Mesothelial cell of epicardium (in vitro differentiated cells): ENCODE results near the gene GDF11. TPM values are rescaled to one million over a fixed set of nuclear protein-coding genes. Genes with fewer than 3 reads are reported as not detected.

Source experiments
- DNase-seq, 2 experiments: peaks; one replicate each; pipeline ENCODE4 v3.0.0; 2021; ENCODE audit warnings: low spot score in 2 of 2; ENCODE audit not compliant: unreplicated experiment in 2 of 2
- H3K27ac Mint-ChIP-seq: 2 replicates; pipeline ENCODE4 v1.8.0; 2021; ENCODE audit warnings: mixed read lengths
- H3K27me3 Mint-ChIP-seq: 2 replicates; pipeline ENCODE4 v1.8.0; 2021; ENCODE audit warnings: low read depth, mixed read lengths
- H3K36me3 Mint-ChIP-seq: 2 replicates; pipeline ENCODE4 v1.8.0; 2021; ENCODE audit warnings: mixed read lengths
- H3K4me1 Mint-ChIP-seq: 2 replicates; pipeline ENCODE4 v1.8.0; 2021; ENCODE audit warnings: mixed read lengths
- H3K4me3 Mint-ChIP-seq: 2 replicates; pipeline ENCODE4 v1.8.0; 2021; ENCODE audit warnings: mild to moderate bottlenecking, moderate library complexity, mixed read lengths
- H3K9me3 Mint-ChIP-seq: 2 replicates; pipeline ENCODE4 v1.8.0; 2021; ENCODE audit warnings: mixed read lengths
- CTCF ChIP-seq: fragments of 200-600 bp; sonication (generic); IDR thresholded peaks from one replicate; pipeline ENCODE4 v1.5.0; 2021; ENCODE audit warnings: antibody characterized with exemption; ENCODE audit not compliant: unreplicated experiment
- total RNA-seq: library from RNA; stranded (reverse); gene quantifications from 3 replicates; pipeline ENCODE4 v1.2.1, GENCODE V29; 2021

GDF11 gene
- total RNA-seq, 1 donor from 2014 or later, result 18.1 TPM

DNA sequence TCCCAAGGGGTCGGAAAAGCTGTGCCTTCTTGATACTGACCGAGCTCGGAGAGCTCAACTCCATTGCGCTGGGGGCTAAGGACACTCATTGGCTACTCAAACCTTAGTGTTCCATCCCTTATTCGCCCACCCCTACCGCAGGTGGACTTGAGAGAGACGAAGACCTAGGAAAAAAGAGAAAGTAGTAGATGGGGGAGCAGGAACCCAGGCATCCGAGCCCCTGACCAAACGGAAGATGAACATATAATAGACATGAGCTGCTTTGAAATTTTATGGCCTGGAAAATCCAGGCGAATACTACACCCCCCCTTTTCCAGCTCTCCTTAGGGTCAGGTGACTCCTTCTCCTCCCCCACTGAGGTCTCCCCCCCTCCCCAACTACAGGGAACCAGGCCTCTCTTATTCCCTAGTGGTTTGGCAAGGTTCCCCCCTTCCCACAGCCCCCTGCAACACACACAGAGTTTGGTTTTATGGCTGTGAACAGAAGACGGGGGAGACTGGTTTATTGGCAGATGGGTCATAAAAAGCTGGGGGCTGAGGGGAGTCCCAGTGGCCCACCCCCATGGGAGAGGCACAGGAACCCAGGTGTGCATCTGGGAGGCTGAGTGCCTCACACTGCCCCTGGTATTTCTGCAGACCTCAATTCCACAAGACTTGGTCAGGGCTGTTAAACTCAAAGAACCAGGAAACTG is 1.6 kb downstream of the GDF11 start:
- Mint-ChIP-seq H3K9me3 (no peaks in the 10 kb centered on the region), H3K4me1 (peaks cover 37% of the 10 kb centered on the region), H3K36me3 (peaks cover 4% of the 10 kb centered on the region), H3K27ac (peak overlapping the region; percentile 57), H3K4me3 (peak overlapping the region; percentile 90), H3K27me3 (no peaks in the 10 kb centered on the region)
- no peak for TF ChIP-seq CTCF
- no peak for DNase-seq

- H3K4me3 Mint-ChIP-seq, result peak overlapping the region; percentile 90
- peaks cover 7% of the 10 kb centered on the region for H3K36me3 Mint-ChIP-seq
- no peak for DNase-seq
Observed at GRCh38 chr12:55745361-55746173, 2.6 kb downstream of the GDF11 start.

GRCh38 chr12:55746174-55746912 is 3.4 kb downstream of the GDF11 start:
- no peak for TF ChIP-seq CTCF
- no peak for DNase-seq
- peak overlapping the region; percentile 51 for H3K27ac Mint-ChIP-seq
- no peaks in the 10 kb centered on the region for H3K27me3 Mint-ChIP-seq
- peaks cover 37% of the 10 kb centered on the region for H3K4me1 Mint-ChIP-seq
- H3K36me3 Mint-ChIP-seq, result peaks cover 8% of the 10 kb centered on the region
- no peaks in the 10 kb centered on the region for H3K9me3 Mint-ChIP-seq
- H3K4me3 Mint-ChIP-seq, result peak overlapping the region; percentile 65

More at GRCh38 chr12:55745361-55746173, 2.6 kb downstream of the GDF11 start:
- H3K27ac Mint-ChIP-seq, result peak overlapping the region; percentile 57
- no peaks in the 10 kb centered on the region for H3K9me3 Mint-ChIP-seq
- TF ChIP-seq CTCF, result no peak
- peaks cover 37% of the 10 kb centered on the region for H3K4me1 Mint-ChIP-seq
- H3K27me3 Mint-ChIP-seq, result no peaks in the 10 kb centered on the region

DNA sequence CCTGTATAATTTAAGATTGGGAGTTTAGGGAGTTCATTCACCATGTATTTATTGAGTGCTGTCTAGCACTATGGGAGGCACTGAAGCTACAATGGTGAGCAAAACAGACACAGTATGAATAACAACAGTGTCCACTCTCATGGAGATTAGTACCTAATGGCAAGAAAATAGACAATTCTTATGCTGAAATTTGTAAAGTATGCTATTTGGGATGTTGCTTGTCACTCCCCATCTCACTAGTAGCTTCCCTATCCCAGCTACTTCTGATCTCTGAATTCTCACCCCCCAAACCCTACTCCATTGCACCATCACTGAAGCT is 4.0 kb downstream of the GDF11 start:
- Mint-ChIP-seq H3K4me1 (peaks cover 35% of the 10 kb centered on the region), H3K36me3 (peaks cover 9% of the 10 kb centered on the region), H3K4me3 (no peak overlapping the region), H3K27ac (no peak overlapping the region), H3K27me3 (no peaks in the 10 kb centered on the region), H3K9me3 (no peaks in the 10 kb centered on the region)
- no peak for TF ChIP-seq CTCF
- DNase-seq, result no peak

DNA sequence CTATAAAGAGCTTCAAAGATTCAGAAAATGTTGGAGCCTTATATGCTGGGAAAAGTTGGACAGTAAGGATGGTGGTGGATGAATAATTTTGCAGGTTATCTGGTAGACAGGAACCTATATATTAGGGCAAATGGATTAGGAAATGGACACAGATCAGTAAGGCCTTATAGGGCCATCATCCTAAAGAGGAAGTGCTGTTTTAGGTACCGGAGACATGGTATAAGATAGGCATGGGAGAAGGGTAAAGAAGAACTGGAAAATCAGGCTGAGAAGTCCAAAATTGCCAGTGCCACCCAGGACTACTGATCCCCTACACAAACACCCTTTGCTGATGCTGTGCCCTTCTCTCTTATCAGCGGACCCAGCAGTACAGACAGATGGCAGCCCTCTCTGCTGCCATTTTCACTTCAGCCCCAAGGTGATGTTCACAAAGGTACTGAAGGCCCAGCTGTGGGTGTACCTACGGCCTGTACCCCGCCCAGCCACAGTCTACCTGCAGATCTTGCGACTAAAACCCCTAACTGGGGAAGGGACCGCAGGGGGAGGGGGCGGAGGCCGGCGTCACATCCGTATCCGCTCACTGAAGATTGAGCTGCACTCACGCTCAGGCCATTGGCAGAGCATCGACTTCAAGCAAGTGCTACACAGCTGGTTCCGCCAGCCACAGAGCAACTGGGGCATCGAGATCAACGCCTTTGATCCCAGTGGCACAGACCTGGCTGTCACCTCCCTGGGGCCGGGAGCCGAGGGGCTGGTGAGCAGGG is 5.5 kb downstream of the GDF11 start:
- Mint-ChIP-seq H3K4me3 (no peak overlapping the region), H3K36me3 (peaks cover 15% of the 10 kb centered on the region), H3K4me1 (peaks cover 26% of the 10 kb centered on the region), H3K27me3 (no peaks in the 10 kb centered on the region), H3K27ac (no peak overlapping the region), H3K9me3 (no peaks in the 10 kb centered on the region)
- DNase-seq, result no peak
- TF ChIP-seq CTCF, result no peak
